CD4-positive, alpha-beta T cell treated with Interleukin-4 for 1 hour (primary cell): ENCODE results near the gene CEACAM6.
A peak's percentile ranks its signal among the peaks of the same experiment; 100 is the strongest.

Experiments
- DNase-seq, 2 donors: peaks; one replicate each; pipeline ENCODE4 v3.0.0-alpha.2; 2020 to 2022

CEACAM6 gene

DNA sequence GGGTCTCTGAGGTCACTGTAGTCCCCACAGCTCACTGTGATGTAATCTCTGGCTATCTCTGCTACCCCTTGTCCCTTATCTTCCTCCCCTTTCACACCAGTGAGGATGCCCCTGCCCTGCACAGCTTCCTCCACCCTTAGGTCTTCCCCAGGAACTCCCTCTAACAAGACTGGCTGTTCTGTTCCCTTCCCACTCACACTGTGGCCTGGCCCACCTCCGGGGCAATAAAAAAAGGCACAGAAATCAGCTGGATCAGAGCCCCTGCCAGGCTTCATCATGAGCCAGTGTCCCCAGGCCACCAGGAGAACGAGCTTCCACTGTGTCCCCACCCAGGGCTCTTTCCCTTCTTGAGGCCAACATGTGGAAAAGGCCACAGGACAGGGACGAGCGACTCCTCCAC is 45.7 kb downstream of the CEACAM6 start:
- DNase-seq, result no peak

DNA sequence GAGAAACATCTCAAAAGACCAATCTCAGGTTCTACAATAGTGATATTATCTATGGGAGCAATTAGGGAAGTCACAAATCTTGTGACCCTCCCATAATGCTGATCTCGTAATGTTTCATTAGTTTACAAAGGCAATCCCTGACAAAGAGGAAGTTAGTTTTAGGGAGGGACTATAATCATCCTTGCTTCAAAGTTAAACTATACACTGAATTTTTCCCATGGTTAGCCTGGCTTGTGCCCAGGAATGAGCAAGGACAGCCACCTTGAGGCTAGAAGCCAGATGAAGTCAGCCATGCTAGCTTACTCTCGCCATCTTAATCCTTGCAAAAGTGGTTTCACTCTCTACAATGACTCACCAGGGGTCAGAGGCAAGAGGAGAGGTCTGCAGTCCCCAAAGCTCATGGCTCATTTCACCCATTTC is 46.5 kb downstream of the CEACAM6 start:
- DNase-seq, result no peak

DNA sequence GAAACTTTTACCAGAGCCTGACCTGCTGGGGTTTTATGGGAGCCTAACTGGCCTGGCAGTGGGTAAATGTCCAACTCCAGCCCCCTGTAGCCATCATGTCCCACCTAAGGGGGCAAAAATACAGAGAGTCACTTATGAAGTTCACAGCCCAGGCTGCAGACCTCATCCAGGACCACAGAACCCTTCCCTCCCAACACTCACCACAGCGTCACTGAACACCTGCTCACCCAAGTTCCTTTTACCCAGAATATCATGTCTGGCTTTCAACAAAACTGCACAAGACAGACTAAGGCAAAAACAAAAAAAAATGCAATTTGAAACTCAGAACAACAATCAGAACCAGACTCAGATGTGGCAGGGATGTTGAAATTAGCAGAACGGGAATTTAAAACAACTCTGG is 47.4 kb downstream of the CEACAM6 start:
- peak in 1 of 2 donors; percentile 24 for DNase-seq

DNA sequence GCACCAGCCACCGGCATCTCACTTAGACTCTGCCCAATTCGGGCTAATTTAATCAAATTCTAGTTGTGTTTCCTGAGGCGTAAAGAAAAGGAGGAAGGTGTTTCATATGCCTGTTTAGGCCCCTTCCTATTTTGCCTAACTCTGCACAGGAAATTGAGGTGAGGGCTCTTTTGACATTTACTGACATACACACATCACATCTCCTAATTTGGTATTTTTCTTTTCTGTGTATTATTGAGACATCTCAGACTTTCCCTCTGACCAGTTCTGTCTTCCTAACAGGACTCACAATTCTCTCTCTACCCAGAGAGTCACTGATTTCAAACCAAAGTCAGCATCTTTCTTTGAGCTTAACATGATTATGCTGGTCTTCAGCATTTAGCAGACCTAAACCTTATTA is 49.0 kb downstream of the CEACAM6 start:
- no peak for DNase-seq

DNA sequence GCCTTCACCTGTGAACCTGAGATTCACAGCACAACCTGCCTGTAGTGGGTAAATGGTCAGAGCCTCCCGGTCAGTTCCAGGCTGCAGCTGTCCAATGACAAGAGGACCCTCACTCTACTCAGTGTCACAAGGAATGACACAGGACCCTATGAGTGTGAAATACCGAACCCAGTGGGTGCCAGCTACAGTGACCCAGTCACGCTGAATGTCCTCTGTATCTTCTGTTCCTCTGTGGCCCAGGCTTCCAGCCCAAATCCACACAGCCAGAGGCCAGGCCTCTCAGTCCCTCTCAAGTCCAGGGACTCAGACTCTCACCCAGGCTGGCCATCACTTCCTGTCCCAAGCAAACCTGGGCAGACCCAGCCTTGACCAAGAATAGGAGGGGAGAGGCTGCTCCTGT is 51.8 kb downstream of the CEACAM6 start:
- DNase-seq, result no peak

DNA sequence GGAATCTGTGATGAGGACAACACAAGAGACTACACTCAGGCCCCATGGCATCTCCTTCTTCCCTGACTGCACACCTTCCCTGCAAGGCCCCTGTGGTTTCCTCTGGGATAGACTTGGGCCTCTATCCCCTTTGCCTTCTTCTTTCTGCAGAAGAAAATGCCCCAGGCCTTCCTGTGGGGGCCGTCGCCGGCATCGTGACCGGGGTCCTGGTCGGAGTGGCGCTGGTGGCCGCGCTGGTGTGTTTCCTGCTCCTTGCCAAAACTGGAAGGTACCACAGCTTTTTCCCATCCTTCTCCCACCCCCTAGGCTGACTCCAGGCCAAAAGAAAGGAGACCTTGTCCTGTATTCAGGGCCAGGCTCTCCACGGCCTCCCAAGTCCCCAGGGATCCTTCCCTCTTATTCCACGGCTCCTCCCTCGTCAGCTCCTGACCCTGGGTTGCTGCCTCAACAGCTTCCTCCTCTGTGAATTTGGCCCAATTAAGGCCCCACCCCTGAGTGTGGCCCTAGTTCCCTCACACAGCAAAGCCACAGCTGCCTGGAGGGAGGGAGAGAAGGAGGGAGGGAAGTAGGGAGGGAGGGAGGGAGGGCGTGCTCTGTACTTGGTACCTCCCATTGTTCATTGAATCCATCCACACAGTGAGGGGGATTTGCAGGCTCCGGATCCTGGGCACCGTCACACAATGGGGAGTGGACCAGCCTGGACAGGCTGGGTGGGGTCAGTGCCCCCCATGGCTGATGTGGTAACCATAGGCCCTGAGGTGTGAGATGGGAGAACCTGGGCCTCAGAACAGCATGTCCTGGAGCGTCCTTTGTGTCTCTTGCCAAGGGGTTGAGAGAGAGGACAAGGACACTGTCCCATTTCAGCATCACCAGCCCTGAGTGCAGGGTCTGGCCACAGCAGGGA is 53.6 kb downstream of the CEACAM6 start:
- DNase-seq, result peak in 1 of 2 donors; percentile 51

DNA sequence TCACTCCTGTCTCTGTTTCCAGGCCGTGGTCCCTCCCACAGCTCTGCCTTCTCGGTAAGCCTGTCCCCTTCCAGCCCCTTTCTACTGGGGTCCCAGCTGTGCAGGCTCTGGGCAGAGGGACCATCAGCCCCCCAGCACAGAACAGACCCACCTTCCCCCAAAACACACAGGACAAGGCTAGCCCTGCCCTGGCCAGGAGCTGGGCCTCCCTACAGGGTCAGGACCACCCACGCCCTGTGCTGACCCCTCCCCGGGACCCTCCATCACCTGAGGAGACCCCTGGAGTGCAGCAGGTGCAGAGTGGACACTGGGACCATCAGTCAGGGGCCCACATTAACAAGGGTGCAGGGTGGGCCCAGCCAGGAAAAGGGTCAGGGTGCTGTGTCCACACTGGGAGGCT is 55.0 kb downstream of the CEACAM6 start:
- DNase-seq, result no peak

DNA sequence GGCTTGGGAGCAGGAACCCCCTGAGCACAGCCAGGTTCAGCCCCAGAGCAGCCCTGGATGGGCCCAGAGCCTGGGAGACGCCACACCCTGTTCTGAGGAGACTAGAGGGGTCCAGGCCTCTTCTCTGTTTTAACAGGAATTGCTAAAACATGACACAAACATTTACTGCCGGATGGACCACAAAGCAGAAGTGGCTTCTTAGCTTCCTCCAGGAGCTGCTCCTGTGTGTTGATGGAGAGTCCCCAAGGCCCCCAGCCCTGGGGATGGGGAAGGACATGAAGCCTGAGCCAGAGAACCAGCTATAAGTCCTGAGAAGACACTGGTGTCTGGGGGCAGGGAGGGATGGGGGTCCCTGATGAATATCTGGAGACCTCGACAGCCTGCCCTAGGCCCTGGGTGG is 55.7 kb downstream of the CEACAM6 start:
- peak; percentile 22 to 64 for DNase-seq

DNA sequence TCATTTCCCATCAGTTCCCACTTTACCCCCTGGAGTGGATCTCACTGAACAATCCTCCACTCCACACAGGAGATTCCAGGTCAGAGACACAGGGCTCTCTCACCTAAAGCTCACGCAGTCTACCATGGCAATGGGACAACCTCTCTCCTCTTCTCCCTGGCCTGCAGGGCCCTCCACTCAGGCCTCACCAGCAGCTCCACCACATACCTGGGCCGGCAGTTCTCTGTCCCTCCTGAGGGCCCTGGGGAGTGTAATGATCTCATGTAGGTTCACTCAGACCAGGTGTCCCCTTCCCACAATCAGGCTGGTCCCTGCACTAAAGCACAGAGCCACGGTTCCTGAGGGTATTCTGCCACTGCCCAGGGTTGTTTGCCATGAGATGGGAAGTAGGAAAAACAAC is 56.7 kb downstream of the CEACAM6 start:
- DNase-seq, result no peak

DNA sequence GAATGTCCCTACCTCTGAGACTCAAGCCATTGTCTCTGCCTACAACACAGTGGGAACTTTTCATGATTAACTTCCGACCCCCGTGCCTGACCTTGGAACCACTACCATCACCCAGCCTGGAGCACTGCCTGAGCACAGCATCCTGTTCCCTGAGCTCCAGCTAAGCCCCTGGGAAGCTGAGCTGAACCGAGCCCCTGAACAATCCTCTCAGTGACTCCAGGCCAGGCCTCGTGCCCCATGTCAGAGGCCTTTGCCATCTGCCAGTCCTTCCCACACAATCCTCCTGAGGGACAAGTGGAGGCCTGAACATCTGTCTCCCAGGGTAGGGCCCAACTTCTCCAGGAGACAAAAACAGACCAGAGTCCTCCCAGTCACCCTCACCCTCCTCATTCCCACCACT is 58.6 kb downstream of the CEACAM6 start:
- DNase-seq, result no peak

DNA sequence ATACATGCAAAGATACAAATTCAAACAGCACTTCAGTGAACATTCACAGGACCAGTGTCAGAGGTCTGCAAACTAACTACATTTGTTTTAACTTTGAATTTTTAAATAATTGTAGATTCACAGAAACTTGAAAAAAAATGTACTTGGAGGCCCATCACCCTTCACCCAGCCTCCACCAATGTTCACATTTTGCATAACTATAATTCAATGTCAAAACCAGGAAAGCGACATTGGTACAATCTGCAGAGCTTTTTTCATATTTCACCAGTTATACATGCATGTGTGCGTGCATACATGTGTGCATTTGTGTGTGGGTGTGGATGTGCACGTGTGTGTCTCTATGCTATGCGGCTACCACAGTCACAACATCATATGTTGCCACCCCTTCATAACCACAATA is 60.0 kb downstream of the CEACAM6 start:
- no peak for DNase-seq

DNA sequence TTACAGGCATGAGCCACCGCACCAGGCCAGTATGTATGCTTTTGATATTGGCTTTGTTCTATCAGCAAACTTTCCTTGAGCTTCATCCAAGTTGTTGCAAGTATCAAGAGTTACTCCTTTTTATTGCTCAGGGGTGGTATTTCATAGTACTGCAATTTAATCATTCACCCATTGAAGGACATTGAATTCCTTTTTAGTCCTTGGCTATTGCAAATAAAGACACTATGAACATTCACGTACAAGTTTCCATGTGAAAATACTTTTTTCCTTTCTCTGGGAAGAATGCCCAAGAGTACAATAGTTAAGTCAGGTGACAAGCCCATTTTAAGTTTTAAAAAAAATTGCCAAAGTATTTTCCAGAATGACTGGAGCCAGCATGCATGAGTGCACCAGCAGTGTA is 61.4 kb downstream of the CEACAM6 start:
- no peak for DNase-seq

DNA sequence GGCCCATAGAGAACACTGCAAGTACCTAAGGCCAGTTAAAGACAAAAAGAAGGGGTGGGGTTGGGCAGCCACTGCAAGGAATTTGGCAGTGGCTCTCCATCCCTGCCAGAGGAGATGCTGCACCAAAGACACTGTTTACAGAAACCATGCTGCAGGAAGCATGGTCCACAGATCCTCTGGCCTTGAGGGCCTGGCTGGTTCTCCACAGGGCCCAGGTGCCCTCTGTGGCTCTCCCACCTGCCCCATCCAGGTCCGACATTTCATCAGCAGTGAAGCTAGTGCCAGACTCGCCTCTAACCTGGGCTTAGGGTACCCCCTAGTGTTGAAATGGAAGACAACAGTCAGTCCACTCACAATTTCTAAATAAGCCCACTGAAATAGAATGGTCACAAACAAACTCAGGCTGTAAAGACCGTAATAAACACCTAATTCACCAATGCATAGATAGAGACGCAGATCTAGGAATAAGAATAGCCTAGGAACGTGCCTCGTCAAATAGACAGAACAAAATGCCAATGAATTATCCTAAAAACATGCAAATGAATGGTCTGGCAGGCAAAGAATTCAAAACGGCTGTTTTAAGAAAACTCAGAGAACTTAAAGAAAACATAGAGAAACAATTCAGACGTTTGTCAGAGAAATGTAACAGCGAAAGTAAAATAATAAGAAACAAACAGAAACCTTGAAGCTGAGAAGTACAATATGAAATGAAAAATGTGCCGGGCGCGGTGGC is 65.8 kb downstream of the CEACAM6 start:
- peak; percentile 64 to 66 for DNase-seq
